Activated CD4-positive, alpha-beta T cell treated with anti-CD3 and anti-CD28 coated beads, Interleukin-10, Interleukin-2, amounts not matched to agents 100 ng/mL and 50 ng/mL, durations not matched to agents 16 hours and 8 hours (primary cell): Measurements from ENCODE around the gene DLG1.
A peak's percentile ranks its signal among the peaks of the same experiment; 100 is the strongest.
"Not testable (repeated sequence)": the region's sequence is repeated elsewhere in the genome, so short reads cannot be mapped to it uniquely, and the experiment has no call there.

Source experiments
- DNase-seq: peaks from one replicate; pipeline ENCODE4 v3.0.0-alpha.2; 2020

The DLG1 gene

GRCh38 chr3:197239857-197240256 lies 58.6 kb downstream of the DLG1 start:
- DNase-seq = no peak

GRCh38 chr3:197238842-197239241 lies 59.6 kb downstream of the DLG1 start:
- DNase-seq = no peak

DNA sequence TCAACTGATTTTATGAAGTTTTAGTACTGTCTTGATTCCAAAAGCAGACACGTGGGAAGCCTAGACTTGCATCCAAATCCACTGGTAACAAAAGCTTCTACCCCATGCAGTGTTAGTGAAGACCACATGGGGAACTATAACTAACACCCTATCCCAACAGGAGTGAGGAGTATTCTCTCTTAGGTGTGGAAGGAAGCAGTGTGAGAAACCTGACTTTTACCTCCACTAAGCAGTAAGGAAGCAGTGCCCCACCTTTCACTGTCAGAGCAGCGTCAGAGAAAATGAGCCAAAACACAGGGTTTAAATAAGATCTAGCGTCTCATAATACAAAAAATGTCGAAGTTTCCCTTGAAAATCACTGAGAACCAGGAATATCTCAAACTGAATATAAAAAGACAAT lies 60.5 kb downstream of the DLG1 start:
- DNase-seq = no peak

DNA sequence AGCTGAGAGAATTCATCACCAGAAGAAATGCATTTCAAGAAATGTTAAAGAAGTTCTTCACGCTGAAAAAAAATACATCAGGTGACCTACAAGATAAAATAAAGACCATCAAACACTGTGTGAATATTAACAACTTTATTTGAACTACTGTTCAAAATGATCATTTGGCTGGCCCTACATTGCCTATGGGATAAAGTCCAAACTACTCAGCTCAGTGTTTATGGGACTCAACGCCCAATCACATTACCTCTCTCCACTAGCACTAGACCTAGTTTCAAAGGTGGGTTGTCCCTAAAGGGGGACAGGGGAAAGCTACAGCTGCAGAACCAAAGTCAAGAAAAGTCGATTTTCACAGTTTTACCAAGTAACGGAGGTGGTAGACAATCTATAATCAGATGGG lies 62.0 kb downstream of the DLG1 start:
- DNase-seq = no peak

DNA sequence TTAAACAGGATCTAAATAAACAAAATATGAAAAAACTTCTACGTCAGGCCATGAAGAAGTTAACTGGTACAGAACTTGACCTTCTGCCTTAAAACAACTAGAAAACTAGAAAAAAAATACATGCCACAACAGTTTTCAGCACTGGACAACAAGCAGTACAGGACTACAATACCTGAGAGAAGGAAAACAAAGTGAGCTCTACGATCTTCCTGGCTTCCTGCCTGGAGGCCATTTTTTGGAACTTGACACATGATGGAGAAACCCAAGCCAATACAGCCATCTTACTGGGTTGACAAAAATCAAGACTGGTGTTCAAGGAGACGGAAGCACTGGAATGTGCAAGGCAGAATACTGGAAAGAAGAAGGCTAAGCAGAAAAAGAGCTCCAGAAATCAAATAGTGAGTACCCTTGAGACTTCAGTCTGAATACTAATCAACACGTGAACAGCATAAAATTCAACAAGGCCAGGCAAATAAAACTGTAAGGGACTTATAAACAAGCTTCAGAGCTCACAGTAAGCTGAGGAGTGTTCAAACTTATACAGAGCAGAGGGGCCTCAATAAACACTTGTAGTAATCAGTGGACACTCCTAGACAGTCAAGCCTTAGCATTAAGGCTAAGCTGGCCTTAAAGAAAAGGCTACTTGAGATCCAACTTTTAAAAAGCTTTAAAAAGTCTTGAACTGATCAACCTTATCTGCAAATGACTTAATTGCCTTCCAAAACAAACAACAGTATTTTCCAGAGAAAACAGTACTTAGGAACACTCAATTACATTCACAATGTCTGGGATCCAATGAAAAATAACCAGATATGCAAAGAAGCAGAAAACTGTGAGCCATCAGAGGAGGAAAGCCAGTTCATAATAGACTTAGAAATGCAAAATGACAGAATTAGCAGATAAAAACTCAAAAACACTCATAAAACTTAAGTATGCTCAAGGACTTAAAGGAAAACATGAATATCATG lies 63.2 kb downstream of the DLG1 start:
- DNase-seq = no peak

DNA sequence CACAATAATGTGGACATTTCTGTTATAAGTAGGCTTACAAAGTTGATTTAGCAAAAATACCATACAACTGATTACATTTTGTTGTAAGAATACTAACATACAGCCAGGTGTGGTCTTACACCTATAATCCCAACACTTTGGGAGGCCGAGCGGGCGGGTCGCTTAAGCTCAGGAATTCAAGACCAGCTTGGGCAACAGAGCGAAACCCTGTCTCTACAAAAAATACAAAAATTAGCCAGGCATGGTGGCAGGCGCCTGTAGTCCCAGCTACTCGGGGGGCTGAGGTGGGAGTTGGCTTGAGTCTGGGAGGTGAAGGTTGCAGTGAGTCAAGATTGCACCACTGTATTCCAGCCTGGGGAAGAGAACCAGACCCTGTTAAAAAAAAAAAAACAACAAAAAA lies 67.1 kb downstream of the DLG1 start:
- no peak for DNase-seq

- DNase-seq = no peak
Observed at GRCh38 chr3:197229836-197230235, 68.6 kb downstream of the DLG1 start.

DNA sequence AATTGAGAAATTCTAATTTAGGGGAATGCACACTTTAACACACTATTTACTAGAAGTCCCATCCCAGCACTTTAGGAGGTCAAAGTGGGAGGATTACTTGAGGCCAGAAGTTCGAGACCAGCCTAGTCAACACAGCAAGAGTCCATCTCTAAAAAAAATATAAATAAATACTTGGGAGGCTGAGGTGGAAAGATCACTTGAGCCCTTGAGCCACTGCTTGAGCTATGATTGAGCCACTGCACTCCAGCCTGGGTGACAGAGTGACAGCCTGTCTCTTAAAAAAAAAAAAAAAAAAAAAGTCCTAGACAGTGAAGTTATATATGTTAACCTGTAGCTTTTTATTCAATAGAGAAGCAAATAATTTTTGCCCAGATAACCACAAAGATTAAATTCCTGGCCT lies 69.2 kb downstream of the DLG1 start:
- DNase-seq = no peak

DNA sequence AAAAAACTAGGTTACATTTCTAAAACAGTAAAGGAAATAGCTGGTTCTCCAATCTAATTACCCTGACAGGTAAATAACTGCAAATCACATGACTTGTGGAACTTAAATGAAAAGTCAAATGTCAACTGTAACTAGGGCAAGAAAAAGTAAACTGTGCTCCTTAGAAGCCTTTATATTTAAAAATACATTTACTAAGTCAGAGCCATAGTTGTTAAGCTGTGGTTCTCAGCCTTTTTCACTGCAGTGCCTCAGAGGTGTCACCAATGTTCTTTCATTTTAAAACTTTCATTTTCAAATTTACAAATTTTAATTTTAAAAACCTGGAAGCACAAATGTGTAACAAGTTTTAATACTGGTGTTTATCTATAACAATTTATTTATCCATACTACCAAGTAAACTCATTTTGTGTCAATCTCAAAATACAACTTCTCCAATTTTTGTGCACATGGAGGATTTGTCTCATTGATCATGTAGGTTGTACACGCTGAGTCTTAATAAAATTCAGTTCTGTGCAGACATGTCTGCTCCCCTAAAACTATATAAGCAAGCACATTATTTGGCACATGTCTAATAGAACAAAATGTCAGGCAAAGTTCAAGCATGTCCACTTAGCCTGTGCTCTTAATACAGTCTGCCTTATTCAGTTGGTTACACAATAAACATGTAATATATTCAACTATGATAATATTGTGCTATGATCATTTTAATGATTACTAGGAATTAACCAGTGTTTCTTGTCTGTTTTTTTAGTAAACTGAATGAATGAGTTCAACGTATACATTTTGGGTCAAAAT lies 70.4 kb downstream of the DLG1 start:
- no peak for DNase-seq

DNA sequence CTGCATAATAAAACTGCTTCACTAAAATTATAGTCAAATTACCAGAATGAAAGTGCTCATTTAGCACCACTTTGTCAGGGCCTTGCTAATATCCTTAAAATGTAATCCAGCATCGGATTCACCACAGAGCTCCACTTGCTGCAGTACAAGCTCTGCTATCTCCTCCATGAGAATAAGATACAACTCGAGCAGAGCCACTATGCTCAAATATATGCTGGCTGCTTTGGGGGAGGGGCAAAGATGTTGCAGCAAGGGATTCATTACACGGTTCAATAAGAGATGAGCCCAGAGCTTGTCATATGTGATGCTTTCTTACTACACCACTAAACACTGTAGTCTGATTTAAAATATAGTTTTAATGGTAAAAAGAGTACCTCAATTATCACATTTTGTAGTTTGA lies 72.2 kb downstream of the DLG1 start:
- DNase-seq = no peak

- no peak for DNase-seq
Observed at GRCh38 chr3:197225579-197225978, 72.8 kb downstream of the DLG1 start.

DNA sequence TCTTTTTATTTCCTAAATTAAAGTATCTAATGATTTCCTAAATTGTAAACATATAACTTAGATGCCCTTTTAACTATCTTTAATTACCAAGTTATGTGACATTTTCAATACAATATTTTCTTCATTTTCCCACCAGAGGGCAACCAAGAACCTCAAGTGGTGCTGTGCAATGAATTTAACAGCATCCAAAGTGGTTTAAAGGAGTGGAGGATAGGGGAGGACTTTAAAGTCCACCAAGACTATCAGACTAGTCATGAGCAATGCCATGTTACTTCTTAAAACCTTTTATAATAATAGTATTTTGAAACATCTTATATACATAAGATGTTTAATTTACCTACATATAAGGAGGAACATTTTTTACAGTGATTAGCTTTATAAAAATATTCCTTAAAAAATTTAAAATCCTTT lies 74.4 kb downstream of the DLG1 start:
- peak; percentile 50 for DNase-seq

- peak; percentile 13 for DNase-seq
Observed at GRCh38 chr3:197222937-197223370, 75.5 kb downstream of the DLG1 start.

GRCh38 chr3:197219619-197220018 lies 78.8 kb downstream of the DLG1 start:
- DNase-seq = no peak

- no peak for DNase-seq
Observed at GRCh38 chr3:197218210-197218609, 80.2 kb downstream of the DLG1 start.

DNA sequence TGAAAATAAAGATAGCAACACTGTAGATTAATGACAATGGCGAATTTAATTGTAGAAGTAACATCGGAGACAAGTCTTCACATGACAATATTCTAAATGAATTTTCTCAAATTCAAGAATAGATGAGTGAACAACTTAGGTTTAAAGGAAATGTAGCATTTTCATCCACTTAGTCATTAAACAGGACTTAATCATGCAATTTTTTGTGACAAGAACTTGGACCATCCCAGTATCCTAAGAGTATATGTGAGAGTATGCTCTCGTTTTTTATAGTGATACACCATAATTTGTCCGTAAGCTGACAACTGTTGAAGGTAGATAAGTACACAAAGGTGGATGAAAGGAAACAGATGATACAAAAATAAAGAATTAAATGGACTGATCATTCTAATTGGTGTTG lies 81.5 kb downstream of the DLG1 start:
- DNase-seq = no peak

- no peak for DNase-seq
Observed at GRCh38 chr3:197216169-197216860, 82.1 kb downstream of the DLG1 start.

DNA sequence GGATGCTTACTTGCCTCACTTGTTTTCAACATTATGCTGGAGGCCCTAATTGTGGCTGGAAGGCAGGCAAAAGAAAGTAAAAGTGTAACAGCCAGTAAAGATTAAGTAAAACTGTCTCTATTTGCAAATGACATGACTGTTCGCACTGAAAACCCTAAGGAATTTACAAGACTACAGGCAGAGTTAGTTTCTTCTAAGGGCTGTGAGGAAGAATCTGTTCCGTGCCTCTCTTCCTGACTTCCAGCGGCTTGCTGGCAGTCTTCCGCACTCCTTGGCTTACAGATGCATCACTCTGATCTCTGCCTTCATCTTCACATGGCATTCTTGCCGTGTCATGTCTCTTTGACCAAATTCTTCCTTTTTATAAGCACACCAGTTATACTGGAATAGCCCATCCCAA lies 86.1 kb downstream of the DLG1 start:
- no peak for DNase-seq

DNA sequence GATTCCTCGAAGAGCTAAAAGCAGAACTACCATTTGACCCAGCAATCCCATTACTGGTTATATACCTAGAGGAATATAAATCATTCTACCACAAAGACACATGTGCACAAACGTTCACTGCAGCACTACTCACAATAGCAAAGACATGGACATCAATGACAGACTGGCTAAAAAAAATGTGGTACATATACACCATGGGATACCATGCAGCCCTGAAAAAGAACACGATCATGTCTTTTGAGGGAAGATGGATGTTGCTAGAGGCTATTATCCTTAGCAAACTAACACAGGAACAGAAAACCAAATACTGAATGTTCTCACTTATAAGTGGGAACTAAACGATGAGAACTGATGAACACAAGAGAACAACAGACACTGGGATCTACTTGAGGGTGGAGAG lies 86.7 kb downstream of the DLG1 start:
- DNase-seq = not testable (repeated sequence)

DNA sequence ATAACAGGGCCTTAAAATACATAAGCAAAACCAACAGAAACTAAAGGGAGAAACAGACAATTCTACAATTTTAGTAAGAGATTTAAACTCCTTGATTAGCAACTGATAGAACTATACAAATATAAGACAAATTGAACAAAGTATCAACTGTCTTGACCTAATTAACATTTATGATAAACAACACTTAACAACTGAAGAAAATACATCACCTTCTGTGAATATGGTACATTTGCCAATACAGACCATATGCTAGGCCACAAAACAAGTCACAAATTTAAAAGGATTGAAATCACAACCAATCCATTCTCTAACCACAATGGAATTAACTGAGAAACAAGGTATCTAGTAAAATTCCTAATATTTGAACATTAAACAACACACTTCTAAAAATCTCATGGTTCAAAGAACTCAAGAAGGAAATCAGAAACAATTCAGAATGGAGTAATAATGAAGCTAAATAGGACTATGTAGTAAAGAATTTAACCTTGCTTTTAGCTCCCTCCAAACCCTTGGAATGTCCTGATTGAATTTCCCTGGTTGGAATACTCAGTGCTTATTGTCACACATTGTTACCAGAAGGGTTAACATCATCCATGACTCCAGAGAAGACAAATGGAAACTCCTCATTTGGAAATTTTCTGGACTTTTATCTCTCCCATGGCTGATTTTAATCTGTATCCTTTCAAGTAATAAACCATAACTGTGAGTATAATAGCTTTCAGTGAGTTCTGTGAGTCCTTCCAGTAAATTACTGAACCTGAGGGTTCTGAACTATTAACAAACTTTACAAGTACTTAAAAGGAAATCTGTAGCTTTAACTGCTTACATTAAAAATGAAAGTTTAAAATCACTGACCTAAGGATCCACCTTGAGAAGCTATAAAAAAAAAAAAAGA lies 88.8 kb downstream of the DLG1 start:
- DNase-seq = no peak

DNA sequence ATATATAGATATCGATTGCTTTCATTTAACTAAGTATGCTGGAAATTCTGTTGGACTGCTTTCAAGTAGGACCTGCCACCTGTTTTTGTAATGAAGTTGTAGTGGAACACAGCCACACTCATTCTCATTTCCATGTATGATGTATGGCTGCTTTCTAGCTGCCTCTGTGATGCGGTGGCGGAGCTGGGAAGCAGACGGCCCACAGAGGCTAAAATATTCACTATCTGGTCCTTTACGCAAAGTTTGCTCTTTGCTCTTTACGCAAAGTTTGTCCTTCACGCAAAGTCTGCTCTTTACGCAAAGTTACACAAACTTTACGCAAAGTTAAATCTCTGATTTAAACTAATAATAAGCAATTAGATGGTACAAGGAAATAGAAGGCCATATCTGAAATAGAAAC lies 91.5 kb downstream of the DLG1 start:
- DNase-seq = no peak

- no peak for DNase-seq
Observed at GRCh38 chr3:197205675-197206074, 92.7 kb downstream of the DLG1 start.
